CD14-positive monocyte (primary cell): Measurements from ENCODE around the gene GNB5. TPM values are rescaled to one million over a fixed set of nuclear protein-coding genes. Genes with fewer than 3 reads are reported as not detected.
A peak's percentile ranks its signal among the peaks of the same experiment; 100 is the strongest.

Experiments used
- DNase-seq, 3 donors: peaks; one replicate each; pipeline ENCODE4 v3.0.0-alpha.2; 2011 to 2022
- H2AFZ ChIP-seq: 2 replicates; pipeline ENCODE4 v1.6.0; 2012; ENCODE audit warnings: mild to moderate bottlenecking, low read depth, low read length, inconsistent platforms; ENCODE audit not compliant: insufficient read depth, poor library complexity, severe bottlenecking
- H3K27ac ChIP-seq, 2 donors: 1 replicate in 1 of 2; 2 replicates in 1 of 2; pipeline ENCODE4 v1.5.1; 2012 to 2013; ENCODE audit warnings: low read length in 2 of 2, control low read depth in 1 of 2, inconsistent platforms in 1 of 2, low read depth in 1 of 2, mild to moderate bottlenecking in 1 of 2
- H3K27me3 ChIP-seq, 2 donors: one replicate each; pipeline versions ENCODE4 v1.6.0 to v1.6.1; 2011 to 2013; ENCODE audit warnings: low read length in 2 of 2; ENCODE audit not compliant: control insufficient read depth in 2 of 2, insufficient read depth in 2 of 2
- H3K36me3 ChIP-seq, 2 donors: replicated peaks in 1 of 2; 1 replicate in 1 of 2; 2 replicates in 1 of 2; pipeline versions ENCODE4 v1.5.1 to v1.6.1; 2012 to 2013; ENCODE audit warnings: low read length in 2 of 2, control low read depth in 1 of 2, inconsistent platforms in 1 of 2, mild to moderate bottlenecking in 1 of 2; ENCODE audit not compliant: insufficient read depth in 2 of 2, control insufficient read depth in 1 of 2
- H3K4me1 ChIP-seq, 2 donors: 1 replicate in 1 of 2; 2 replicates in 1 of 2; pipeline versions ENCODE4 v1.5.1 to v1.6.1; 2012 to 2013; ENCODE audit warnings: low read length in 2 of 2, control low read depth in 1 of 2, inconsistent platforms in 1 of 2, mild to moderate bottlenecking in 1 of 2, moderate library complexity in 1 of 2; ENCODE audit not compliant: insufficient read depth in 2 of 2, control insufficient read depth in 1 of 2
- H3K4me2 ChIP-seq: replicated peaks from 2 replicates; pipeline ENCODE3; 2012; ENCODE audit warnings: low read length, moderate library complexity, mild to moderate bottlenecking; ENCODE audit not compliant: poor library complexity, severe bottlenecking; ENCODE audit errors: extremely low read depth
- H3K4me3 ChIP-seq, 3 experiments: fragments of 200-600 bp in 1 of 3; sonication (generic) in 1 of 3; replicated peaks in 1 of 3; 1 replicate in 2 of 3; 2 replicates in 1 of 3; pipeline ENCODE4 v1.5.1; 2011 to 2013; ENCODE audit warnings: low read length in 3 of 3, mild to moderate bottlenecking in 3 of 3, control low read depth in 2 of 3, low read depth in 2 of 3, inconsistent platforms in 1 of 3, moderate library complexity in 1 of 3
- H3K79me2 ChIP-seq: 2 replicates; pipeline ENCODE4 v1.6.0; 2012; ENCODE audit warnings: mild to moderate bottlenecking, control low read depth, inconsistent platforms, low read length, moderate library complexity; ENCODE audit not compliant: insufficient read depth
- H3K9ac ChIP-seq: 2 replicates; pipeline ENCODE4 v1.6.0; 2017; ENCODE audit warnings: low read length, mild to moderate bottlenecking; ENCODE audit not compliant: insufficient read depth, poor library complexity, severe bottlenecking
- H3K9me3 ChIP-seq, 2 donors: replicated peaks in 1 of 2; 1 replicate in 1 of 2; 2 replicates in 1 of 2; pipeline versions ENCODE4 v1.5.1 to v1.6.1; 2012 to 2013; ENCODE audit warnings: low read length in 2 of 2, control low read depth in 1 of 2; ENCODE audit not compliant: control insufficient read depth in 1 of 2, insufficient read depth in 1 of 2
- H4K20me1 ChIP-seq: 2 replicates; pipeline ENCODE4 v1.6.0; 2012; ENCODE audit warnings: mild to moderate bottlenecking, low read length, control low read depth, moderate library complexity; ENCODE audit not compliant: insufficient read depth
- H3K27ac Mint-ChIP-seq, 7 donors: one replicate each; pipeline ENCODE4 v1.8.0; 2020; ENCODE audit warnings: mild to moderate bottlenecking in 7 of 7, mixed read lengths in 7 of 7, moderate library complexity in 6 of 7, inconsistent platforms in 2 of 7
- H3K27me3 Mint-ChIP-seq, 3 donors: one replicate each; pipeline ENCODE4 v1.8.0; 2021 to 2022; ENCODE audit warnings: low read depth in 3 of 3, mild to moderate bottlenecking in 3 of 3, mixed read lengths in 3 of 3, moderate library complexity in 3 of 3, inconsistent platforms in 1 of 3
- H3K36me3 Mint-ChIP-seq, 2 donors: one replicate each; pipeline ENCODE4 v1.8.0; 2020; ENCODE audit warnings: mixed read lengths in 2 of 2, inconsistent platforms in 1 of 2, mild to moderate bottlenecking in 1 of 2
- H3K4me1 Mint-ChIP-seq: one replicate; pipeline ENCODE4 v1.8.0; 2020; ENCODE audit warnings: mild to moderate bottlenecking, mixed read lengths
- H3K4me3 Mint-ChIP-seq, 2 donors: one replicate each; pipeline ENCODE4 v1.8.0; 2020; ENCODE audit warnings: mild to moderate bottlenecking in 2 of 2, mixed read lengths in 2 of 2, moderate library complexity in 1 of 2
- H3K9me3 Mint-ChIP-seq, 7 donors: one replicate each; pipeline ENCODE4 v1.8.0; 2020 to 2022; ENCODE audit warnings: mixed read lengths in 7 of 7, mild to moderate bottlenecking in 6 of 7, moderate library complexity in 6 of 7, inconsistent platforms in 2 of 7
- CTCF ChIP-seq: fragments of 200-600 bp; IDR thresholded peaks from one replicate; pipeline ENCODE4 v1.8.0; 2022; ENCODE audit warnings: antibody characterized with exemption, mild to moderate bottlenecking
- WGBS: methylation state at CpG from one replicate; pipeline ENCODE4 v1.1.5; 2013; ENCODE audit warnings: missing lambda C conversion rate; ENCODE audit not compliant: insufficient coverage; 5-methylcytosine and 5-hydroxymethylcytosine counted together
- intact Hi-C, 2 donors: fragments of 100-400 bp; cut with micrococcal nuclease; formaldehyde crosslinking; loops; one replicate each; pipeline versions ENCODE4 v1.15.0 to v1.15.1; 2023
- polyA plus RNA-seq, 3 donors: library from polyadenylated mRNA; depleted of rRNA in 1 of 3; unstranded in 2 of 3; stranded (reverse) in 1 of 3; fragments of 300-500 nt in 2 of 3; fragments of >200 nt in 1 of 3; fragmentation: Illumina TruSeq in 2 of 3; gene quantifications; 1 replicate in 2 of 3; 2 replicates in 1 of 3; pipeline ENCODE4 v1.2.3, GENCODE V29; 2012 to 2021

GNB5 gene
- polyA plus RNA-seq, 3 donors: 3.1 to 5.4 (median 4.3) TPM

- Histone ChIP-seq H3K36me3 (no peaks in the 10 kb centered on the region), H3K4me1 (peaks cover 0 to 20% of the 10 kb centered on the region in 2 donors), H2AFZ (no peak overlapping the region), H3K27me3 (no peaks in the 10 kb centered on the region), H4K20me1 (no peaks in the 10 kb centered on the region), H3K4me2 (no peak overlapping the region), H3K79me2 (no peaks in the 10 kb centered on the region), H3K27ac (no peak overlapping the region), H3K4me3 (no peak overlapping the region), H3K9ac (no peak overlapping the region), H3K9me3 (no peaks in the 10 kb centered on the region)
- peak overlapping the region in 4 of 7 donors; percentile 22 to 76 (median 51) for H3K27ac Mint-ChIP-seq
- TF ChIP-seq CTCF: no peak
- H3K4me1 Mint-ChIP-seq: peaks cover 21% of the 10 kb centered on the region
- H3K36me3 Mint-ChIP-seq: no peaks in the 10 kb centered on the region
- WGBS: 75% methylated on average over 3 of the region's 5 CpGs
- H3K27me3 Mint-ChIP-seq: peaks cover 0 to 2% (median 0%) of the 10 kb centered on the region in 3 donors
- no peak overlapping the region for H3K4me3 Mint-ChIP-seq
- peaks cover 0 to 2% (median 0%) of the 10 kb centered on the region in 7 donors for H3K9me3 Mint-ChIP-seq
- intact Hi-C loops: no loop called here
- peak; percentile 56 to 82 (median 73) for DNase-seq
Observed at GRCh38 chr15:52103217-52104207, 87.7 kb downstream of the GNB5 start.

- H3K4me1 Mint-ChIP-seq: peaks cover 21% of the 10 kb centered on the region
- H3K36me3 Mint-ChIP-seq: no peaks in the 10 kb centered on the region
- peak; percentile 33 to 56 (median 53) for DNase-seq
- no peak overlapping the region for H3K4me3 Mint-ChIP-seq
- peaks cover 0 to 2% (median 0%) of the 10 kb centered on the region in 3 donors for H3K27me3 Mint-ChIP-seq
- Histone ChIP-seq H3K9ac (no peak overlapping the region), H3K9me3 (no peaks in the 10 kb centered on the region), H3K27me3 (no peaks in the 10 kb centered on the region), H3K4me2 (no peak overlapping the region), H3K36me3 (no peaks in the 10 kb centered on the region), H2AFZ (no peak overlapping the region), H4K20me1 (no peaks in the 10 kb centered on the region), H3K4me1 (peaks cover 0 to 20% of the 10 kb centered on the region in 2 donors), H3K27ac (peak overlapping the region in 1 of 2 donors; percentile 33), H3K79me2 (no peaks in the 10 kb centered on the region), H3K4me3 (no peak overlapping the region)
- no peak for TF ChIP-seq CTCF
- 86% methylated on average over 1 of the region's 2 CpGs for WGBS
- H3K27ac Mint-ChIP-seq: peak overlapping the region in 5 of 7 donors; percentile 29 to 71 (median 36)
- peaks cover 0 to 2% (median 0%) of the 10 kb centered on the region in 7 donors for H3K9me3 Mint-ChIP-seq
- intact Hi-C loops: no loop called here
Observed at GRCh38 chr15:52102463-52102862, 88.7 kb downstream of the GNB5 start.
